Activated naive CD8-positive, alpha-beta T cell (primary cell): ENCODE measurements around the gene UCN.
"Not testable (repeated sequence)": the region's sequence is repeated elsewhere in the genome, so short reads cannot be mapped to it uniquely, and the experiment has no call there.

Experiments
- H3K27ac Mint-ChIP-seq: one replicate; pipeline ENCODE4 v1.8.0; 2021; ENCODE audit warnings: mixed read lengths
- H3K27me3 Mint-ChIP-seq: one replicate; pipeline ENCODE4 v1.8.0; 2021; ENCODE audit warnings: mixed read lengths
- H3K36me3 Mint-ChIP-seq: one replicate; pipeline ENCODE4 v1.8.0; 2021; ENCODE audit warnings: mixed read lengths
- H3K4me1 Mint-ChIP-seq: one replicate; pipeline ENCODE4 v1.8.0; 2021; ENCODE audit warnings: low read depth, mixed read lengths
- H3K4me3 Mint-ChIP-seq: one replicate; pipeline ENCODE4 v1.8.0; 2021; ENCODE audit warnings: mild to moderate bottlenecking, mixed read lengths
- H3K9me3 Mint-ChIP-seq: one replicate; pipeline ENCODE4 v1.8.0; 2021; ENCODE audit warnings: low read depth, mixed read lengths

The UCN gene

GRCh38 chr2:27306136-27306535 lies 2.1 kb downstream of the UCN start:
- Mint-ChIP-seq H3K27ac (no peak overlapping the region), H3K4me1 (peaks cover 9% of the 10 kb centered on the region)

GRCh38 chr2:27305516-27305915 lies 2.7 kb downstream of the UCN start:
- H3K9me3 Mint-ChIP-seq = no peaks in the 10 kb centered on the region
- H3K27ac Mint-ChIP-seq = no peak overlapping the region
- peaks cover 7% of the 10 kb centered on the region for H3K36me3 Mint-ChIP-seq
- H3K27me3 Mint-ChIP-seq = peaks cover 4% of the 10 kb centered on the region
- no peak overlapping the region for H3K4me3 Mint-ChIP-seq
- H3K4me1 Mint-ChIP-seq = peaks cover 9% of the 10 kb centered on the region

More at GRCh38 chr2:27306136-27306535, 2.1 kb downstream of the UCN start:
- Mint-ChIP-seq H3K9me3 (no peaks in the 10 kb centered on the region), H3K4me3 (peak overlapping the region; percentile 47), H3K27me3 (peaks cover 4% of the 10 kb centered on the region), H3K36me3 (peaks cover 7% of the 10 kb centered on the region)

- peaks cover 5% of the 10 kb centered on the region for H3K36me3 Mint-ChIP-seq
- H3K4me1 Mint-ChIP-seq = peaks cover 9% of the 10 kb centered on the region
- no peak overlapping the region for H3K27ac Mint-ChIP-seq
- H3K4me3 Mint-ChIP-seq = no peak overlapping the region
- H3K9me3 Mint-ChIP-seq = no peaks in the 10 kb centered on the region
- H3K27me3 Mint-ChIP-seq = peaks cover 4% of the 10 kb centered on the region
Measured at GRCh38 chr2:27304488-27305240, 3.6 kb downstream of the UCN start.

GRCh38 chr2:27303093-27304025 lies 4.9 kb downstream of the UCN start:
- peaks cover 9% of the 10 kb centered on the region for H3K4me1 Mint-ChIP-seq
- peak overlapping the region; percentile 69 for H3K4me3 Mint-ChIP-seq
- no peak overlapping the region for H3K27ac Mint-ChIP-seq
- no peaks in the 10 kb centered on the region for H3K36me3 Mint-ChIP-seq
- H3K27me3 Mint-ChIP-seq = peaks cover 4% of the 10 kb centered on the region
- H3K9me3 Mint-ChIP-seq = no peaks in the 10 kb centered on the region

- not testable (repeated sequence) for H3K9me3 Mint-ChIP-seq, H3K4me3 Mint-ChIP-seq, H3K27ac Mint-ChIP-seq, H3K36me3 Mint-ChIP-seq, H3K4me1 Mint-ChIP-seq, H3K27me3 Mint-ChIP-seq
Measured at GRCh38 chr2:27300606-27301005, 7.6 kb downstream of the UCN start.

- Mint-ChIP-seq H3K4me3 (no peak overlapping the region), H3K27ac (no peak overlapping the region), H3K4me1 (peaks cover 5% of the 10 kb centered on the region), H3K36me3 (no peaks in the 10 kb centered on the region), H3K9me3 (no peaks in the 10 kb centered on the region), H3K27me3 (no peaks in the 10 kb centered on the region)
Measured at GRCh38 chr2:27298391-27299080, 9.7 kb downstream of the UCN start.

GRCh38 chr2:27297195-27297594 lies 11.1 kb downstream of the UCN start:
- H3K4me3 Mint-ChIP-seq = no peak overlapping the region
- no peaks in the 10 kb centered on the region for H3K9me3 Mint-ChIP-seq
- no peaks in the 10 kb centered on the region for H3K4me1 Mint-ChIP-seq
- H3K27me3 Mint-ChIP-seq = no peaks in the 10 kb centered on the region
- no peaks in the 10 kb centered on the region for H3K36me3 Mint-ChIP-seq
- H3K27ac Mint-ChIP-seq = no peak overlapping the region

GRCh38 chr2:27296481-27296880 lies 11.8 kb downstream of the UCN start:
- Mint-ChIP-seq H3K4me1 (no peaks in the 10 kb centered on the region), H3K9me3 (no peaks in the 10 kb centered on the region), H3K27me3 (no peaks in the 10 kb centered on the region), H3K4me3 (no peak overlapping the region), H3K36me3 (no peaks in the 10 kb centered on the region), H3K27ac (no peak overlapping the region)

GRCh38 chr2:27294928-27295327 lies 13.3 kb downstream of the UCN start:
- H3K9me3 Mint-ChIP-seq = no peaks in the 10 kb centered on the region
- no peaks in the 10 kb centered on the region for H3K36me3 Mint-ChIP-seq
- H3K4me1 Mint-ChIP-seq = no peaks in the 10 kb centered on the region
- H3K27me3 Mint-ChIP-seq = no peaks in the 10 kb centered on the region
- H3K27ac Mint-ChIP-seq = no peak overlapping the region
- H3K4me3 Mint-ChIP-seq = no peak overlapping the region

- Mint-ChIP-seq H3K4me3 (no peak overlapping the region), H3K4me1 (no peaks in the 10 kb centered on the region), H3K9me3 (no peaks in the 10 kb centered on the region), H3K27me3 (peaks cover 3% of the 10 kb centered on the region), H3K27ac (no peak overlapping the region), H3K36me3 (no peaks in the 10 kb centered on the region)
Measured at GRCh38 chr2:27291865-27292264, 16.4 kb downstream of the UCN start.

GRCh38 chr2:27290549-27290948 lies 17.7 kb downstream of the UCN start:
- Mint-ChIP-seq H3K27me3 (peaks cover 3% of the 10 kb centered on the region), H3K4me3 (no peak overlapping the region), H3K27ac (no peak overlapping the region), H3K36me3 (no peaks in the 10 kb centered on the region), H3K9me3 (no peaks in the 10 kb centered on the region), H3K4me1 (no peaks in the 10 kb centered on the region)

- Mint-ChIP-seq H3K36me3 (peaks cover 2% of the 10 kb centered on the region), H3K4me3 (no peak overlapping the region), H3K9me3 (no peaks in the 10 kb centered on the region), H3K27ac (no peak overlapping the region), H3K4me1 (no peaks in the 10 kb centered on the region), H3K27me3 (peaks cover 3% of the 10 kb centered on the region)
Measured at GRCh38 chr2:27288610-27289009, 19.6 kb downstream of the UCN start.

GRCh38 chr2:27285481-27285880 lies 22.8 kb downstream of the UCN start:
- Mint-ChIP-seq H3K4me3 (no peak overlapping the region), H3K9me3 (no peaks in the 10 kb centered on the region), H3K36me3 (peaks cover 2% of the 10 kb centered on the region), H3K27me3 (peaks cover 6% of the 10 kb centered on the region), H3K27ac (no peak overlapping the region), H3K4me1 (no peaks in the 10 kb centered on the region)

GRCh38 chr2:27284996-27285395 lies 23.2 kb downstream of the UCN start:
- H3K27me3 Mint-ChIP-seq = peaks cover 7% of the 10 kb centered on the region
- H3K4me3 Mint-ChIP-seq = no peak overlapping the region
- H3K27ac Mint-ChIP-seq = no peak overlapping the region
- H3K36me3 Mint-ChIP-seq = peaks cover 2% of the 10 kb centered on the region
- H3K4me1 Mint-ChIP-seq = peaks cover under 1% of the 10 kb centered on the region
- no peaks in the 10 kb centered on the region for H3K9me3 Mint-ChIP-seq

- peak overlapping the region; percentile 37 for H3K27ac Mint-ChIP-seq
- peaks cover 2% of the 10 kb centered on the region for H3K36me3 Mint-ChIP-seq
- H3K9me3 Mint-ChIP-seq = no peaks in the 10 kb centered on the region
- no peak overlapping the region for H3K4me3 Mint-ChIP-seq
- peaks cover 5% of the 10 kb centered on the region for H3K4me1 Mint-ChIP-seq
- peaks cover 7% of the 10 kb centered on the region for H3K27me3 Mint-ChIP-seq
Measured at GRCh38 chr2:27282892-27283291, 25.4 kb downstream of the UCN start.
